ENCODE results near the gene SEC14L3. TPM values are rescaled to one million over a fixed set of nuclear protein-coding genes. Genes with fewer than 3 reads are reported as not detected.
A peak's percentile ranks its signal among the peaks of the same experiment; 100 is the strongest.

SEC14L3 gene
- total and polyA plus RNA-seq, 2 of the 13 experiments (the other 11 are each of a cell fraction or from before 2014, with no cell fraction given) = not detected

DNA sequence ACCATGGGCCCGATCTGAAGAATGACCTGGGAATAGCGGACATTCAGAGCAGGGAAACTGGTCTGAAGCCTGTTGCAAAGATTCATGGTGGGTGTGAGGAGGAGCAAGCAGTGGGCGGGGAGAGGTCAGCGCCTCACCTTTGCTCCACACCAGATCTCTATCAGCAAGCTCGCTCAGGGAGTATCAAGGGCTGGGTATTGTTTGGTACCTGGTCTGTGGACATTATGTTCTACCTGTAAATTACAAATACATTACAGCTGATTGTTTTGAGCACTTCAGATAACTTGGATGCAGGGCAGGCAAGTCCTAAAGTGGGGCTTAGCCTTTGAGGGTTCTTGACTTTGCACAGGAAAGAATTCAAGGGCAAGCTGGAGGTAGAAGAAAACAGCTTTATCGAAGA is 44.5 kb upstream of the SEC14L3 start:
- Histone ChIP-seq H3K36me3 (replicated peaks in 1 of 2; ENCODE audit: control insufficient read depth in 1 of 2, insufficient read depth in 2 of 2, low read length in 2 of 2) (no peaks in the 10 kb centered on the region), H3K9ac (ENCODE audit: insufficient read depth, low read depth, low read length) (no peak overlapping the region), H3K27me3 (ENCODE audit: control insufficient read depth in 1 of 2, insufficient read depth in 2 of 2, low read length in 2 of 2) (0 out of 5 replicates have a peak, but pooled peaks cover 1 to 4% of the 10 kb centered on the region in 2 experiments), H3K27ac (ENCODE audit: extremely low read length, insufficient read depth, low read length) (no peak overlapping the region), H4K20me1 (ENCODE audit: insufficient read depth, low read length) (no peaks in the 10 kb centered on the region), H3K79me2 (ENCODE audit: insufficient read depth, low read length) (no peaks in the 10 kb centered on the region), H3K4me3 (replicated peaks in 1 of 3; ENCODE audit: insufficient read depth in 1 of 3, low read depth in 2 of 3, low read length in 3 of 3) (no peak overlapping the region), H3K9me3 (ENCODE audit: low read length) (no peaks in the 10 kb centered on the region), H3K4me1 (ENCODE audit: insufficient read depth, low read length) (peaks cover 33% of the 10 kb centered on the region), H3K4me2 (ENCODE audit: low read depth, low read length) (peak overlapping the region; percentile 33), H2AFZ (ENCODE audit: low read length) (no peak overlapping the region)
- in situ Hi-C loops (cut with HindIII; ENCODE audit: extremely low pct_ligation_motif_present, low pct_unique_long_range_greater_than_20kb) (no loop called here), intact Hi-C loops (cut with micrococcal nuclease; ENCODE audit: unreplicated experiment) (no loop called here)
- ChIA-PET POLR2A (no interaction called here), CTCF (ENCODE audit: low intra/inter-chr PET ratio, low total read pairs) (no interaction called here)
- FAIRE-seq (peak; percentile 54), ATAC-seq (peak; percentile 76), DNase-seq (ENCODE audit: low spot score) (no peak)
- WGBS (ENCODE audit: low lambda C conversion rate) = 2% methylated on average over 6 of the region's 6 CpGs
- BruUV-seq (replicated peaks) = no TSS peak
- TF ChIP-seq SOX13 (IDR thresholded peaks at IDR 0.05) (no peak), SOX13 (CRISPR knock-in tag; conservative IDR thresholded peaks at IDR 0.05 in 1 of 2, IDR thresholded peaks at IDR 0.05 in 1 of 2) (0 out of 4 replicates have a peak, but pooled peaks of 1 of the 2 experiments have one; percentile 20), SP5 (CRISPR knock-in tag; IDR thresholded peaks at IDR 0.05; ENCODE audit: borderline replicate concordance, low read depth) (peak; percentile 49; the same call in 1 of the 2 replicates), ZNF720 (CRISPR knock-in tag; IDR thresholded peaks at IDR 0.05) (no peak), SMC3 (IDR thresholded peaks at IDR 0.05; ENCODE audit: low read length) (0 out of 2 replicates have a peak, but pooled peaks have one; percentile 3), TARDBP (CRISPR knock-in tag; IDR thresholded peaks at IDR 0.05) (no peak), RELA (CRISPR knock-in tag; IDR thresholded peaks at IDR 0.05) (no peak), NR2F6 (IDR thresholded peaks at IDR 0.05) (no peak; the same call in 1 of the 2 replicates), NR2F6 (CRISPR knock-in tag; IDR thresholded peaks at IDR 0.05) (peak; percentile 63; the same call in 1 of the 2 replicates), RXRA (CRISPR knock-in tag; IDR thresholded peaks at IDR 0.05) (no peak), PHF21A (CRISPR knock-in tag; IDR thresholded peaks at IDR 0.05) (no peak), JUN (CRISPR knock-in tag; IDR thresholded peaks at IDR 0.05) (no peak), ZMYM3 (CRISPR knock-in tag; IDR thresholded peaks at IDR 0.05) (no peak)
- TF ChIP-seq, protein P1, sequence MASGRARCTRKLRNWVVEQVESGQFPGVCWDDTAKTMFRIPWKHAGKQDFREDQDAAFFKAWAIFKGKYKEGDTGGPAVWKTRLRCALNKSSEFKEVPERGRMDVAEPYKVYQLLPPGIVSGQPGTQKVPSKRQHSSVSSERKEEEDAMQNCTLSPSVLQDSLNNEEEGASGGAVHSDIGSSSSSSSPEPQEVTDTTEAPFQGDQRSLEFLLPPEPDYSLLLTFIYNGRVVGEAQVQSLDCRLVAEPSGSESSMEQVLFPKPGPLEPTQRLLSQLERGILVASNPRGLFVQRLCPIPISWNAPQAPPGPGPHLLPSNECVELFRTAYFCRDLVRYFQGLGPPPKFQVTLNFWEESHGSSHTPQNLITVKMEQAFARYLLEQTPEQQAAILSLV (CRISPR knock-in tag; IDR thresholded peaks at IDR 0.05; ENCODE audit: borderline replicate concordance) = no peak
- TF ChIP-seq, protein P2, sequence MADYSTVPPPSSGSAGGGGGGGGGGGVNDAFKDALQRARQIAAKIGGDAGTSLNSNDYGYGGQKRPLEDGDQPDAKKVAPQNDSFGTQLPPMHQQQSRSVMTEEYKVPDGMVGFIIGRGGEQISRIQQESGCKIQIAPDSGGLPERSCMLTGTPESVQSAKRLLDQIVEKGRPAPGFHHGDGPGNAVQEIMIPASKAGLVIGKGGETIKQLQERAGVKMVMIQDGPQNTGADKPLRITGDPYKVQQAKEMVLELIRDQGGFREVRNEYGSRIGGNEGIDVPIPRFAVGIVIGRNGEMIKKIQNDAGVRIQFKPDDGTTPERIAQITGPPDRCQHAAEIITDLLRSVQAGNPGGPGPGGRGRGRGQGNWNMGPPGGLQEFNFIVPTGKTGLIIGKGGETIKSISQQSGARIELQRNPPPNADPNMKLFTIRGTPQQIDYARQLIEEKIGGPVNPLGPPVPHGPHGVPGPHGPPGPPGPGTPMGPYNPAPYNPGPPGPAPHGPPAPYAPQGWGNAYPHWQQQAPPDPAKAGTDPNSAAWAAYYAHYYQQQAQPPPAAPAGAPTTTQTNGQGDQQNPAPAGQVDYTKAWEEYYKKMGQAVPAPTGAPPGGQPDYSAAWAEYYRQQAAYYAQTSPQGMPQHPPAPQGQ (CRISPR knock-in tag; IDR thresholded peaks at IDR 0.05; ENCODE audit: borderline replicate concordance) = no peak
- TF ChIP-seq, protein P3, sequence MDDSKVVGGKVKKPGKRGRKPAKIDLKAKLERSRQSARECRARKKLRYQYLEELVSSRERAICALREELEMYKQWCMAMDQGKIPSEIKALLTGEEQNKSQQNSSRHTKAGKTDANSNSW (CRISPR knock-in tag; IDR thresholded peaks at IDR 0.05; ENCODE audit: borderline replicate concordance) = no peak
- TF ChIP-seq, protein P4, sequence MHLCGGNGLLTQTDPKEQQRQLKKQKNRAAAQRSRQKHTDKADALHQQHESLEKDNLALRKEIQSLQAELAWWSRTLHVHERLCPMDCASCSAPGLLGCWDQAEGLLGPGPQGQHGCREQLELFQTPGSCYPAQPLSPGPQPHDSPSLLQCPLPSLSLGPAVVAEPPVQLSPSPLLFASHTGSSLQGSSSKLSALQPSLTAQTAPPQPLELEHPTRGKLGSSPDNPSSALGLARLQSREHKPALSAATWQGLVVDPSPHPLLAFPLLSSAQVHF (CRISPR knock-in tag; IDR thresholded peaks at IDR 0.05) = no peak
- TF ChIP-seq, protein P5, sequence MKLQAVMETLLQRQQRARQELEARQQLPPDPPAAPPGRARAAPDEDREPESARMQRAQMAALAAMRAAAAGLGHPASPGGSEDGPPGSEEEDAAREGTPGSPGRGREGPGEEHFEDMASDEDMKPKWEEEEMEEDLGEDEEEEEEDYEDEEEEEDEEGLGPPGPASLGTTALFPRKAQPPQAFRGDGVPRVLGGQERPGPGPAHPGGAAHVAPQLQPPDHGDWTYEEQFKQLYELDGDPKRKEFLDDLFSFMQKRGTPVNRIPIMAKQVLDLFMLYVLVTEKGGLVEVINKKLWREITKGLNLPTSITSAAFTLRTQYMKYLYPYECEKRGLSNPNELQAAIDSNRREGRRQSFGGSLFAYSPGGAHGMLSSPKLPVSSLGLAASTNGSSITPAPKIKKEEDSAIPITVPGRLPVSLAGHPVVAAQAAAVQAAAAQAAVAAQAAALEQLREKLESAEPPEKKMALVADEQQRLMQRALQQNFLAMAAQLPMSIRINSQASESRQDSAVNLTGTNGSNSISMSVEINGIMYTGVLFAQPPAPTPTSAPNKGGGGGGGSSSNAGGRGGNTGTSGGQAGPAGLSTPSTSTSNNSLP (IDR thresholded peaks at IDR 0.05; ENCODE audit: low read depth, low read length) = no peak
- TF ChIP-seq, protein P6, sequence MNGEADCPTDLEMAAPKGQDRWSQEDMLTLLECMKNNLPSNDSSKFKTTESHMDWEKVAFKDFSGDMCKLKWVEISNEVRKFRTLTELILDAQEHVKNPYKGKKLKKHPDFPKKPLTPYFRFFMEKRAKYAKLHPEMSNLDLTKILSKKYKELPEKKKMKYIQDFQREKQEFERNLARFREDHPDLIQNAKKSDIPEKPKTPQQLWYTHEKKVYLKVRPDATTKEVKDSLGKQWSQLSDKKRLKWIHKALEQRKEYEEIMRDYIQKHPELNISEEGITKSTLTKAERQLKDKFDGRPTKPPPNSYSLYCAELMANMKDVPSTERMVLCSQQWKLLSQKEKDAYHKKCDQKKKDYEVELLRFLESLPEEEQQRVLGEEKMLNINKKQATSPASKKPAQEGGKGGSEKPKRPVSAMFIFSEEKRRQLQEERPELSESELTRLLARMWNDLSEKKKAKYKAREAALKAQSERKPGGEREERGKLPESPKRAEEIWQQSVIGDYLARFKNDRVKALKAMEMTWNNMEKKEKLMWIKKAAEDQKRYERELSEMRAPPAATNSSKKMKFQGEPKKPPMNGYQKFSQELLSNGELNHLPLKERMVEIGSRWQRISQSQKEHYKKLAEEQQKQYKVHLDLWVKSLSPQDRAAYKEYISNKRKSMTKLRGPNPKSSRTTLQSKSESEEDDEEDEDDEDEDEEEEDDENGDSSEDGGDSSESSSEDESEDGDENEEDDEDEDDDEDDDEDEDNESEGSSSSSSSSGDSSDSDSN (CRISPR knock-in tag; IDR thresholded peaks at IDR 0.05) = no peak

Data from HepG2 (cell line).